Measurements from ENCODE around the gene EHD4.

EHD4 gene

DNA sequence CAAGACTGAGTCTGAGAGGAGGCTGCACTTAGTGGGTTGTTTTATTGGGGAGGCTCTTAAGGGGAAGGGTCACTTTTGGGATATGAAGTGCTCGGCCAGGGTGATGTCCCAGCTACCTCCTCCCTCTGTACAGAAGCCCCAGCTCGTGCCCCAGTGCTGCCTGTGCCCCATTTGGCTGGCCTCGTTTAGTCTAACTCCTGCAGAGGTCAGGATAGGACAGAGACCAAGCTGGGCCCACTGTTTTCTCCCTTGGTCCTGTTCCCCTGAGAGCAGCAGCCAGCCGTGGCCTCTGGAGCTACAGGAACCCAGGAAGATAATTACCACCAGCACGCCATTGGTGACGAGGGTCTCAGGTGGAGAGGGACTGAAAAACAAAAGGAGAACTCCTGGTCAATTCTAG, 30.0 kb upstream of the EHD4 start:
- DNase-seq (ENCODE audit: low read depth), result no peak
- TF ChIP-seq, protein P1, sequence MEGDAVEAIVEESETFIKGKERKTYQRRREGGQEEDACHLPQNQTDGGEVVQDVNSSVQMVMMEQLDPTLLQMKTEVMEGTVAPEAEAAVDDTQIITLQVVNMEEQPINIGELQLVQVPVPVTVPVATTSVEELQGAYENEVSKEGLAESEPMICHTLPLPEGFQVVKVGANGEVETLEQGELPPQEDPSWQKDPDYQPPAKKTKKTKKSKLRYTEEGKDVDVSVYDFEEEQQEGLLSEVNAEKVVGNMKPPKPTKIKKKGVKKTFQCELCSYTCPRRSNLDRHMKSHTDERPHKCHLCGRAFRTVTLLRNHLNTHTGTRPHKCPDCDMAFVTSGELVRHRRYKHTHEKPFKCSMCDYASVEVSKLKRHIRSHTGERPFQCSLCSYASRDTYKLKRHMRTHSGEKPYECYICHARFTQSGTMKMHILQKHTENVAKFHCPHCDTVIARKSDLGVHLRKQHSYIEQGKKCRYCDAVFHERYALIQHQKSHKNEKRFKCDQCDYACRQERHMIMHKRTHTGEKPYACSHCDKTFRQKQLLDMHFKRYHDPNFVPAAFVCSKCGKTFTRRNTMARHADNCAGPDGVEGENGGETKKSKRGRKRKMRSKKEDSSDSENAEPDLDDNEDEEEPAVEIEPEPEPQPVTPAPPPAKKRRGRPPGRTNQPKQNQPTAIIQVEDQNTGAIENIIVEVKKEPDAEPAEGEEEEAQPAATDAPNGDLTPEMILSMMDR (IDR thresholded peaks at IDR 0.05; ENCODE audit: insufficient read depth, low read depth, low read length, missing control alignments), result no peak

DNA sequence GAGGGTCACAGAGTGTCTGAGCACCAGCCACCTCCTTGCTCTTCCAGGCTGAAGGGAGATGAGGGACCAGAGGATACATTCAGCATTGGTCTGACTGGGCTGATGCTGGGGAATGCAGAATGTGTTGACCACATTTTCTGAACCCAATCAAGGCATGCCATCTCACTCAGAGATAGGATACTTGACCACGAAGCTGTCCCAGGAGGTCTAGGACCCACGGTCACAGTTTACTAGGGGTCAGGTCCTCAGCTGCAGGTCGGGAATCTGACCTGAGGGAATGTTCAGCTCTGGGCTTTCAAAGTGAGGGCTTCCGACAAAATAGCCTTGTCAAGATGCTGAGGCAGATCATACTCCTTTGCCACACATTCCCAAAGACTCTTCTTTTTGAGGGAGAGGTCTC, 28.9 kb upstream of the EHD4 start:
- H3K4me3 ChIP-seq (ENCODE audit: low read length), result no peak overlapping the region
- no peak for DNase-seq (ENCODE audit: low read depth)
- TF ChIP-seq, protein P1 (IDR thresholded peaks at IDR 0.05; ENCODE audit: insufficient read depth, low read depth, low read length, missing control alignments), result no peak

More for the DNA sequence above, 30.0 kb upstream of the EHD4 start:
- no peak overlapping the region for H3K4me3 ChIP-seq (ENCODE audit: low read length)

DNA sequence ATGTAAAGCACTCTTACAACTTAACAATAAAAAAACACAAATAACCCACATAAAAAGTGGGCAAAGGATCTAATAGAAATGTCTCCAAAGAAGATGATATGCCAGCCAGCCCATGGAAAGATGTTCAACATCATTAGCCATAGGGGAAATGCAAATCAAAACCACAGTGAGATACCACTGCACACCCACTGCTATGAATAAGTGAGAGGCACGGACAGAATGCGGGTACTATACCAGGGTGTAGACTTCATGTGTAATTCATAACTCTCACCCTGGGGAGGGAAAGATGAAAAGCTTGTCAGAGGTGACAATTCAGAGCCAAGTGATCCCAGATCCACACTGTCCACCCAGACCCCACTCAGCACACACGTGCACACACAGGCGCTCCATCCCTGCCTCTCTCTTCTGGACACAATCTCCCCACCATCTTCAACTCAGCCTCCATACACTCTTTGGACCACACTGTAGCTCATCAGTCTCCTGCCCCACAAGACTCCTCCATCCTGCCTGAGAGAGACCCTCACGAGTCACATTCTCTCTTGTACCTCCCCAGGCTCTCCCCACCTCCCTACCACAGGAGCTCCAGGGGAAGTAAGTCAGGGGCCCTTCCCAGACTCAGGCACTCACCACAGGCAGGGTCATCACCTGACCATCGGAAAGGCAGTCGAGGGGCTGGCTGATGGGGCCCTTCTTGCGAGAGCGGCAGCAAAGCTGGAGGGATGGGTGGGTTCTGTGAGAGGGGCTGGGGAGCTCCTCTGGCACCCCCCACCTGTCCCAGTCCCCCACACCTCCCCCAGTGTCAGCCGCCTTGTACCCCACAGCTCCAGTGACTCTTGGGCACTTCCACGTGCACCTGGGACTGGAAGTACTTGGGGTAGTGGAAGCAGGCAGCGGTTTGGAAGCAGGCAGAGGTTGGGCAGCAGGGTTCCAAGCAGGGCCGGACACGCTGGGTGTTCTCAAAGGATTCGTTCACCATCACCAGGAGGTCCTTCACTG, 27.2 kb upstream of the EHD4 start:
- TF ChIP-seq, protein P1 (IDR thresholded peaks at IDR 0.05; ENCODE audit: insufficient read depth, low read depth, low read length, missing control alignments), result no peak
- DNase-seq (ENCODE audit: low read depth), result no peak
- H3K4me3 ChIP-seq (ENCODE audit: low read length), result no peak overlapping the region

GRCh38 chr15:41997845-41998244, 25.5 kb upstream of the EHD4 start:
- DNase-seq (ENCODE audit: low read depth), result no peak
- TF ChIP-seq, protein P1 (IDR thresholded peaks at IDR 0.05; ENCODE audit: insufficient read depth, low read depth, low read length, missing control alignments), result no peak
- no peak overlapping the region for H3K4me3 ChIP-seq (ENCODE audit: low read length)

DNA sequence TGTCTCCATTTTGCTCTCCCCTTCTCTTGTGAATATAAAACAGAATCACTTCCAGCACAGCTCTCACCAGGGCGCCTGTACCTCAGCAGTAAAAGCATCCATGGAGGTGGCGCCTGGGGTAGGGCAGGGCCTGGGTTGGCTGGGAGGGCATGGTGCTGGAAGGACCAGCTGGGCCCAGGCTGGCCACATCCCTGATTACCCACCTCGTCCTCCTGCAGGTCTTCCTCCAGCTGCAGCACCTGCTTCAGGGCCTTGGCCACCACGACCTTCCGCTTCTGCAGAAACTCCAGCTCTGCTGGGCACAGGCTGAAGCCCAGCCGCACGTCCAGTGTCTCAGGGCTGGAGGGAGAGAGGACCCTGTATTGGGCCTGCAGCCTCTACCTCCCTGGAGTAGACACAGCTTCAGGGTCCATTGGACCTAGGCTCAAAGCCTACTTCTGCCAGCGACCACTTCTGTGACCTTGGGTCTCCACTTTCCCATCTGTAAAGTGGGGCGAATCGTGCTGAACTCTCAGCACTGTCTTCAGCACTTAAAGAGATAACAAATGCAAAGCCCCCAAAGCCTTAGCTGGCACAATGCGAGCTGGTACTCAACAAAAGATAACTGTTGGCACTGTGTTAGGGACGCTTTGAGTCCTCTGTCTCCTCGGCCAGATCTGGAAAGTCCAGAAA, 24.7 kb upstream of the EHD4 start:
- H3K4me3 ChIP-seq (ENCODE audit: low read length), result no peak overlapping the region
- TF ChIP-seq, protein P1 (IDR thresholded peaks at IDR 0.05; ENCODE audit: insufficient read depth, low read depth, low read length, missing control alignments), result no peak
- DNase-seq (ENCODE audit: low read depth), result no peak

DNA sequence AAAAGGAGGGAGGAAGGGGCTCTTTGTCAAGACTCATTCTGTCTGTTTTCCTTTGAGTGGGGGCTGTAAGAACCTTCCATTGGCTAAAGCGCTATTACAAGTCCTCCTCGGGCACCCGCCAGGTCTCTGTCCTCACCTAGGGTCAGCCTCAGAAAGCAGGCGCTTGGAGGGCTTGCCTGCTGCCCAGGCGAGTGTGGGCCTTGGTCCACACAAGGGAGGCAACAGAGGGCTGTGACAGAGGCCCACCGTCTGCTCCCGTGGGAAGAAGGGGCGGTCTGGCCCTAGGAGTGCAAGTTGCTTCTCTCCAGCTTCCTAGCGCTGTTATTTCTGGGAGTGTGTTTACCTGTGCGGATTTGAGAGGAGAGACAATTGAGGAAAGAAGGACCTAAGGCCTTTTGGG, 24.0 kb upstream of the EHD4 start:
- TF ChIP-seq, protein P1 (IDR thresholded peaks at IDR 0.05; ENCODE audit: insufficient read depth, low read depth, low read length, missing control alignments), result no peak
- DNase-seq (ENCODE audit: low read depth), result no peak
- no peak overlapping the region for H3K4me3 ChIP-seq (ENCODE audit: low read length)
